GM18951 (cell line): Measurements from ENCODE around the gene TMED6.

ENCODE experiments used
- POLR2A ChIP-seq: IDR thresholded peaks from 4 replicates; pipeline ENCODE4 v1.6.1; 2011; ENCODE audit warnings: mild to moderate bottlenecking; ENCODE audit not compliant: insufficient read length, insufficient read depth; ENCODE audit errors: extremely low read depth
- in situ Hi-C: fragments of 300-500 bp; cut with MboI; formaldehyde crosslinking; loops from one replicate; pipeline ENCODE4 v1.12.0; 2022; ENCODE audit warnings: low sequenced_read_pairs, mixed read lengths, inconsistent platforms; ENCODE audit not compliant: unreplicated experiment

Gene TMED6

DNA sequence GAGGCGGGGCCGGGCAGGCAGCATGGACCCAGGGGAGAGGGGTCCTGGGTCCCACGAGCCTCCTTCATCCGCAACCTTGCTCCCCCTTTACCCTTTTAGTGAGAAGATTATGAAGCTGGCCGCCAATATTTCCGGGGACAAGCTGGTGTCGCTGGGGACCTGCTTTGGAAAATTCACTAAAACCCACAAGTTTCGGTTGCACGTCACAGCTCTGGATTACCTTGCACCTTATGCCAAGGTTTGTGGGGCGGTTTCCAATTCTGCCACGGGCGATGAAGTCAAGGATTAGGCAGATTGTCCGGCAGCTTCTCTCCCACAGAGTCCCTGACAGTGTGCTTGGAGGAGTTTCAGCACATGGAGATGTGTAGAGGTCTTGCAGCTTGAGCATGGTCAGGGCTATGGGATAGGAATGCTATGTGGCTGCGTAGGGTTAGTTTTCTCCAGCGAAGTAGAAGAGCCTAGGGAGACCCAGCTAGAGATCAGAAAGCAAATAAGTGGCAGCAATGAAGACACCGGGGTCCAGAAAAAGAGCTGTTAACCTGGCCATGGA lies 11.4 kb downstream of the TMED6 start:
- TF ChIP-seq POLR2A, result no peak
- in situ Hi-C loops, result no loop called here

DNA sequence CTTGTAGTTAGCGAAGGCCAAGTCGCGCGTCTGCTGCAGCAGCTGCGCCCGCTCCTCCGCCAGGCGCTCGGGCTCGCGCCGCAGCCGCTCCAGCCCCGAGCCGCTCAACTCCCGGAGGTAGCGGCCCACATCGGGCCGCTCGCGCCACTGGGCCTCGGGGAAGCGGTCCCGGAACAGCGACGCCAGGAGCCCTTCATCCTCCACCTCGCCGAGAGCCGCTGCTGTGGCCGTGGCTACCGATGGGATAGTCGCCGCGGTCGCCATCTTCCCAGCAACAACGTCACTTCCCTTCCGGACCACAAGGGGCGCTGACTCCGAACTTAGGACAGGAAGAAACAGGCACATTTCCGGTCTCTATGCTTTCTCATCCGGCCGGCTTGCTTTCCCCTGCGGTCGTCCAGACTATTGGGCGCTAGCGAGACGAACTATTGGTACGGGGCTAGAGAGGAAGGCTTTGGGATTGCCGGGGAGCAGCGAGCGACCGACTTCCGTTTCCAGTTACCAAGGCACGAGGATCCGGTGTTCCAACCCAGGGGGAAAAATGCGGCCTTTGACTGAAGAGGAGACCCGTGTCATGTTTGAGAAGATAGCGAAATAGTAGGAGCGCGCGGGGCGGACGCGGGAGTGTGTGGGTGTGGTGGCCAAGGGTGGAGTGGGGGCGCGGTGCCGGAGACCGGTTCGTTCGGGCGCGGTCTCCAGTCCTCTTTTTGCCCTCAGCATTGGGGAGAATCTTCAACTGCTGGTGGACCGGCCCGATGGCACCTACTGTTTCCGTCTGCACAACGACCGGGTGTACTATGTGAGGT lies 12.1 kb downstream of the TMED6 start, which contains the start of the genes COG8 and NIP7:
Gene COG8 (minus strand): TSS at position 276 of the 806 bp plus-strand sequence. CDS start 12 bp downstream, at position 264.
Gene NIP7 (plus strand): TSS at position 484 of the 806 bp plus-strand sequence. CDS start 58 bp downstream, at position 542.
- in situ Hi-C loops, result no loop called here
- peak; percentile 89 for TF ChIP-seq POLR2A

DNA sequence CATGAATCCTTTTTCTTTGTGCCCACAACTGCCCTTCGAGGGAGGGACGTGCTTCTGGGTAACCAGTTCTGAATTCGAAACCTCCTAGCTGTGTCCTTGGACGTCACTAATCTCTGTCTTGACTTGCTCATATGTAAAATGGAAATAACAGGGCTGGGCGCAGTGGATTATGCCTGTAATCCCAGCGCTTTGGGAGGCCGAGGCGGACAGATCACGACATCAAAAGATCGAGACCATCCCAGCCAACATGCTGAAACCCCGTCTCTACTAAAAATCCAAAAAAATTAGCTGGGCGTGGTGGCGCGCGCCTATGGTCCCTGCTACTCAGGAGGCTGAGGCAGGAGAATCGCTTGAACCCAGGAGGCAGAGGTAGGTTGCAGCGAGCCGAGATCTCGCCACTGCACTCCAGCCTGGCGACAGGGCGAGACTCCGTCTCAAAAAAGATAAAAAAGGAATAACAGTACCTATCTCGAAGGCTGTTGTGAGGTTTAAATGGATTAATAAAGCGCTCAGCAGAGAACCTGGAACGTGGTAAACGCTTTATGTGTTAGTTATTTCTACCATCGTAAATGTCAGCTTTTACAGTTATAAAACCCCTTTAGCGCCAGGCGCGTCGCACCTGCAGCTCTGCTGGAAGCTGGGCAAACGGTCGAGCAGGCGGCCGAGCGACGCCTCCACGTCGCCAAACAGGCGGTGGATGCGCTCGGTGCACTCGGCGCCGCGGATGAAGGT lies 12.9 kb downstream of the TMED6 start:
- no peak for TF ChIP-seq POLR2A
- in situ Hi-C loops, result no loop called here

DNA sequence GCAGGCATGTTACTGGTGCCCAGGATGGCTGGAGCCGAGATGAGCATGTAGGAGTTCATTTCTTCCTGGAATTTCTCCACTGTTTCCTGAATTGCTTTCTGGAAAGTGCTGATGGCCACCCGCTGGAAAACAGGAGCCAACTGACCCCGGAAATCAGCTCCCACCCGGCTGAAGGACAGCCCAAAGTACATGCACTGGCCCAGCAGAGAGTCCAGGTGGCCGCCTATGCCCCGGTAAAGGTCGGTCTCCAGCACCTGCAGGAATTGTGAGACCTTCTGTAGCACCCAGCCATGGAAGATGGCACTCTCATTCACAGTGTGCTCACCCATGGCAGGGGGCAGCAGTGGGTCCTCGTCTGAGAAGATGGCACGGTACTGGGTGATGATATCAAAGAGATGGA lies 16.9 kb downstream of the TMED6 start:
- no peak for TF ChIP-seq POLR2A

DNA sequence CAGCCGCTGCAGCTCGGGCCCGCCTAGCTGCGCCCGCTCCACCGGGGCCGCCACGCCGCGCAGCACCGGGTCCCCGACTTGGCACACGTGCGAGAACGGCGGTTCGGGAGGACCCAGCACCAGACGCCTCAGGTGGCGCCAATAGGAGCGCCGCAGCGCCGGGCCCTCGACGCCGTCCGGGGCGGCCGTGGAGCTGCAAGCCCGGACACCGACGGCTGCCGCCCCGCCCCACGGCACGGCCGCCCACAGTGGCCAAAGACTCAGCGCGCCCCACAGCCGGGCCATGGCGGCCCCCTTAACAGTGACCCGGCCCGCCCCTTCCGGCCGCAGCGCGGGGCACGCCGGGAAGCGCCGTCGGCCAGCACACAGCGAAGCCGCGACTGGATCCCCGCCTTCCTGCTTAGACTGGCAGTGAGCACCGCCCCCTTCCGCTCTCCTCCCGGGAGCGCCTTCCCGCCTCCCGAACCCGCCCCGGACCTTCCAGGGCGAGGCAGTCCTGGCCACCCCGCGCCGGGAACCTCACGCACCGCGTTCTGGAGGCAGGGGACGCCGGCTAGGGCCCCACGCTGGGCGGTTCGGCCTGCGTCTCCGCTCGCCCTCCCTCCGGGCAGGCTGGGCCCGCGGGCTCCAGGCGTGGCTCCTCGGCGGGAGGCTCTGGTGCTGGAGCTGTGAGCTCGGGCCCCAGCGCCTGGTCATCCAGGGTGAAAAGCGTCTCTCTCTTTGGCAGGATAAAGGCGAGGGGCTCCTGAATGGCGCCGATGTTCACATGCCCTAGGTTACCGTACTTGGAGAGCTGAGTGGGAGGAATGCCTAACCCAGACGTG lies 21.1 kb downstream of the TMED6 start, which contains the start of gene PDF:
Gene PDF (minus strand): TSS at position 303 of the 824 bp plus-strand sequence. CDS start 18 bp downstream, at position 285.
- in situ Hi-C loops, result no loop called here
- TF ChIP-seq POLR2A, result peak; percentile 88

More for the DNA sequence above, 16.9 kb downstream of the TMED6 start:
- in situ Hi-C loops, result no loop called here

DNA sequence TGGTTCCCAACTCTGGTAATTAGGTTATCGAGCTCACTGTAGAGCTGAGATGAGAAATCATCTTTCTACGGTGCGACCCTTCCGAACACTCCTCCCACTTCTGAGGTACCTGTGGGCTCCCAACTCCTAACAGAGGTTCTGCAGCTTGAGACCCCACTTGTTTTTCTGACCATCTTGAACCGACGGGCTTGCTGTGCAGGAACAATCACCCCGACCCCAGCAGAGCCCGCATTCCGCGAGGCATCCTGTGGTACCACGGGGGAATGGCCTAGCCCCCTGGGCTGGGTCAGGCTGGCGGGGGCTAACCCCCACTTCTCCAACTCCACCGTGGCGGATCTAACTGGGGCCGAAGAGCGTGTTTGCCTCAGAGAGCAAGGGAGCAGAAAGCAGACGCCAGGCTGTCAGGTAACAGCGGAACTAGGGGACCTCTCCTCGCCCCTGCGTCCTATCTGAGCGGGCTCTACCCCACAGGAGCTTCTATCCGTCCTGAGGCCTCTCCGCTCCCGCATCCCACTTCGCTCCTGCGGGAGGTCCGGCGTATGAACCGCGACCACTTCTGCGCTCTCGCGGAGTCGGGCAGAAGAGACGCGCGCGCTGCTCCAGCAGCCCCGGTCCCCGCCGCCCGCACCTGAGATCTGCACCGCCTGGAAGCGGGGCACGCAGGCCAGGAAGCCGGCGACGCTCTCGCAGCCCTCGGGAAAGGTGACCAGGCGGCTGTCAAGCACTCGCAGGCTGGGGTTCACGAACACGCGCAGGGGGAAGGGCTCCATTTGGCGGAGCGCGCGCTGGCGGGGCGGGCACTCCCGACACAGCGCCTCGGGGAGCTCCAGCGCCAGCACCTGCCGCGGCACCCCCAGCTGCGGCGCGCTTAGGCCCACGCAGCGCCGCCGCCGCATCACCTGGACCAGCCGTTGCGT lies 22.0 kb downstream of the TMED6 start:
- no peak for TF ChIP-seq POLR2A
- in situ Hi-C loops, result no loop called here

DNA sequence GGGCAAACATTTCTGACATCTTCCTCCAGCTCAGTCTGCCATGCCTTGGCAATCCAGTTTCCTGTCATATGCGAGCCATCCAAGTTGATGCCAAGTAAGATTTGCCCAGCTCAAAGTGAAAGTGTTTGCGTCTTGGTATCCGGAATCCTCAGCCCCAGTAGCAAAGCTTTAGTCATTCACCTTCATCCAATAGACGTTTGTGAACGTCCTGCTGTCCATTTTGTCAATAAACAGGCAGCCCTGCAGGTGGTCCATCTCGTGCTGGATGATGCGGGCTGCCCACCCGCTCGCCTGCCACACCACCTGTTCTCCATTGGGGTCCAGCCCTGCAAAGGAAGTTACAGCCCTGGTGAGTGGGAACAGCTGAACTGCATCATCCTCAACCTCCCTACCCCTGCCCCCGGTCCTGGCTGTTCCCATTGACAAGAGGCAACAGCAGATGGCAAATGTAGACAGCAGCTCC lies 22.7 kb downstream of the TMED6 start:
- in situ Hi-C loops, result no loop called here
- TF ChIP-seq POLR2A, result no peak

DNA sequence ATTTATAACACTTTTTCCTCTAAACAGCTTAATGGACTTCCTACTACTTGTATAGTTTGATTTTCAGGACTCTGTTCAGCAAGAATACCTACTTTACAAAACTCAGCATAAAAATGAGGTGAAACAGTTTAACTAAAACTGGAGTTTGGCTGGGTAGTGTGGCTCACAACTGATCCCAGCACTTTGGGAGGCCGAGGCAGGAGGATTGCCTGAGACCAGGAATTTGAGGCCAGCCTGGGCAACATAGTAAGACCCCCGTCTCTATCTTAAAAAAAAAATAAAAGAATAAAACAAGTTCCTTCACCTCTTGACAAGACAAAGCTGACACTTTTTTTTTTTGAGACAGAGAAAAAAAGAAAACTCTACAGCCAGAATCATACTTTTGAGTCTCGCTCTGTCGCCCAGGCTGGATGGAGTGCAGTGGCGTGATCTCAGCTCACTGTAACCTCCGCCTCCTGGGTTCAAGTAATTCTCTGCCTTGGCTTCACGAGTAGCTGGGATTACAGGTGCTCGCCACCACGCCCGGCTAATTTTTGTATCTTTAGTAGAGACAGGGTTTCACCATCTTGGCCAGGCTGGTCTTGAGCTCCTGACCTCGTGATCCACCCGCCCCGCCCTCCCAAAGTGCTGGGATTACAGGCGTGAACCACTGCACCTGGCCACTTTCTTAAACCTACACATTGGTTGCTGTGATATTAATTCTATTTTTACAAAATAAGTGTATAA lies 23.8 kb downstream of the TMED6 start:
- TF ChIP-seq POLR2A, result no peak
- in situ Hi-C loops, result no loop called here

DNA sequence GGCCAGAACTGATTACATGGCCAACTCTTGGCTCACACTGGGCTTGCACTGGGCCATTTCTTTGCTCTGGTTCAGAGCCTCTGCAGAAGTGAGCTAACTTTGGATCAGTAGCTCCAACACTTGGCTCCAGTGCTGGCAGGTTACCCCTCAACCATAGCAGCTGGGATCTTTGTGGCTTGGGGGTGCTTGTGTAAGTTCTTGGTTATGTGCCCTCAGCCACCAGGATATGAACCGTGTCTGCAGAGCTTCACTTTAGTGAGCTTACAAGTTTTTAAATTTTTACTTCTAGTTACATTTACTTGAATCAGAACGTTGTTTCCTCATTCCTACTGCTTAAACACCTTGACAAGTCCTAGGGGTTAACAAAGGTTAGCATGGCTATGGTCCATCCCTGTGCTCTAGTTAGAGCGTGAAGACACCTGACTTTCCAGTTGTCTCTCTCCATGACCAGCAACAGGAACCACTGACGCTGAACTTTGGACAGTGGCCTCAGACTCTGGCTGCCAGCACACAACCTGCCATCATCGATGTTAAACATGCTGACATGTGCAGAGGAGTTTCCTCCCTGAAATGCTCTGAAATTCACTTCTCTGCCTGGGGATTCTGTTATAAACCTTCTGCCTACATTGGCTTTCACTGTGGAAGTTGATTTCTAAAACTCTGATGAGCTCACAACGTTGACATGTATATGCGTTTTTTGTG lies 25.3 kb downstream of the TMED6 start:
- TF ChIP-seq POLR2A, result no peak

DNA sequence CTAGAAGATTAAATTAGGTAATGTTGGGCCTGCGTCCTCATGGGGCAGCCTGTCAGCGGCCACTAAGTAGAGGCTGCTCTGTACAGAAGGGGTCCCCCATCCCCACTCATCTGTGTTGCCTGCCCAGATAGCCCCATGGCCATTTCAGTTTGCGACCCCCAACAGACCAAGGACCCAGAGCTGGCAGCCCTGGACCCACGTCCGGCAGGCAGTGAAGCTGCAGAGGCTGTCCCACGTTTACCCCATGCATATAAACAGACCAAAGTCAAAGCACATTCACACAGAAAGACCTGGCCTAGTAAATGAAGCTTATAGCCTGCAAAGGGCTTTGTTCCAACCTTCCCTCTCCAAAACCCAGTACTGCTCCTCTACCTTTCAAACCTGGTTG lies 25.8 kb downstream of the TMED6 start:
- in situ Hi-C loops, result no loop called here
- TF ChIP-seq POLR2A, result no peak

More for the DNA sequence above, 25.3 kb downstream of the TMED6 start:
- in situ Hi-C loops, result no loop called here
